ENCODE results near the gene OGFOD3. TPM values are rescaled to one million over a fixed set of nuclear protein-coding genes. Genes with fewer than 3 reads are reported as not detected.

OGFOD3 gene
- total RNA-seq, 1 donor from 2014 or later, result 27.9 TPM

GRCh38 chr17:82410014-82410716 is 8.2 kb downstream of the OGFOD3 start:
- DNase-seq (ENCODE audit: extremely low read depth, low read depth, low spot score), result no peak

- no peak for DNase-seq (ENCODE audit: extremely low read depth, low read depth, low spot score)
These were observed 9.5 kb downstream of the OGFOD3 start for GRCh38 chr17:82408938-82409318.

- DNase-seq (ENCODE audit: extremely low read depth, low read depth, low spot score), result no peak
These were observed 10.0 kb downstream of the OGFOD3 start for GRCh38 chr17:82408288-82408937.

- DNase-seq (ENCODE audit: extremely low read depth, low read depth, low spot score), result no peak
These were observed 11.1 kb downstream of the OGFOD3 start for GRCh38 chr17:82407255-82407654.

GRCh38 chr17:82406131-82406671 is 12.2 kb downstream of the OGFOD3 start:
- no peak for DNase-seq (ENCODE audit: extremely low read depth, low read depth, low spot score)

GRCh38 chr17:82405051-82405450 is 13.3 kb downstream of the OGFOD3 start:
- no peak for DNase-seq (ENCODE audit: extremely low read depth, low read depth, low spot score)

GRCh38 chr17:82403662-82404660 is 14.4 kb downstream of the OGFOD3 start:
- DNase-seq (ENCODE audit: extremely low read depth, low read depth, low spot score), result no peak

- no peak for DNase-seq (ENCODE audit: extremely low read depth, low read depth, low spot score)
These were observed 15.5 kb downstream of the OGFOD3 start for GRCh38 chr17:82402865-82403264.

GRCh38 chr17:82400830-82401229 is 17.6 kb downstream of the OGFOD3 start:
- DNase-seq (ENCODE audit: extremely low read depth, low read depth, low spot score), result no peak

GRCh38 chr17:82400206-82400605 is 18.2 kb downstream of the OGFOD3 start:
- no peak for DNase-seq (ENCODE audit: extremely low read depth, low read depth, low spot score)

GRCh38 chr17:82399601-82400101 is 18.7 kb downstream of the OGFOD3 start:
- DNase-seq (ENCODE audit: extremely low read depth, low read depth, low spot score), result no peak

GRCh38 chr17:82399041-82399441 is 19.3 kb downstream of the OGFOD3 start:
- DNase-seq (ENCODE audit: extremely low read depth, low read depth, low spot score), result no peak

GRCh38 chr17:82397449-82398335 is 20.7 kb downstream of the OGFOD3 start:
- no peak for DNase-seq (ENCODE audit: extremely low read depth, low read depth, low spot score)

GRCh38 chr17:82396601-82397435 is 21.6 kb downstream of the OGFOD3 start:
- no peak for DNase-seq (ENCODE audit: extremely low read depth, low read depth, low spot score)

- DNase-seq (ENCODE audit: extremely low read depth, low read depth, low spot score), result no peak
These were observed 24.1 kb downstream of the OGFOD3 start for GRCh38 chr17:82394278-82394677.

- DNase-seq (ENCODE audit: extremely low read depth, low read depth, low spot score), result no peak
These were observed 25.4 kb downstream of the OGFOD3 start for GRCh38 chr17:82392941-82393340.

- DNase-seq (ENCODE audit: extremely low read depth, low read depth, low spot score), result no peak
These were observed 26.0 kb downstream of the OGFOD3 start for GRCh38 chr17:82392209-82392920.

GRCh38 chr17:82391496-82392066 is 26.8 kb downstream of the OGFOD3 start:
- DNase-seq (ENCODE audit: extremely low read depth, low read depth, low spot score), result no peak

Data from glomerular endothelial cell (primary cell).